Hepatocyte (in vitro differentiated cells): Measurements from ENCODE around the gene STK11IP.

Source experiments
- EZH2 ChIP-seq: fragments of 200-600 bp; sonication (generic); IDR thresholded peaks from 2 replicates; pipeline ENCODE4 v1.6.1; 2016; ENCODE audit warnings: antibody characterized with exemption, mild to moderate bottlenecking, borderline replicate concordance
- EZH2phosphoT487 ChIP-seq: fragments of 200-600 bp; sonication (generic); IDR thresholded peaks from one replicate; pipeline ENCODE4 v1.6.1; 2018; ENCODE audit warnings: antibody characterized with exemption, mild to moderate bottlenecking, low read depth, moderate library complexity; ENCODE audit not compliant: unreplicated experiment, severe bottlenecking
- TF ChIP-seq, protein P1 (sequence below): fragments of 200-600 bp; sonication (generic); IDR thresholded peaks from 2 replicates; pipeline ENCODE4 v1.5.1; 2016; ENCODE audit warnings: antibody characterized with exemption, mild to moderate bottlenecking; ENCODE audit not compliant: poor library complexity

DNA sequence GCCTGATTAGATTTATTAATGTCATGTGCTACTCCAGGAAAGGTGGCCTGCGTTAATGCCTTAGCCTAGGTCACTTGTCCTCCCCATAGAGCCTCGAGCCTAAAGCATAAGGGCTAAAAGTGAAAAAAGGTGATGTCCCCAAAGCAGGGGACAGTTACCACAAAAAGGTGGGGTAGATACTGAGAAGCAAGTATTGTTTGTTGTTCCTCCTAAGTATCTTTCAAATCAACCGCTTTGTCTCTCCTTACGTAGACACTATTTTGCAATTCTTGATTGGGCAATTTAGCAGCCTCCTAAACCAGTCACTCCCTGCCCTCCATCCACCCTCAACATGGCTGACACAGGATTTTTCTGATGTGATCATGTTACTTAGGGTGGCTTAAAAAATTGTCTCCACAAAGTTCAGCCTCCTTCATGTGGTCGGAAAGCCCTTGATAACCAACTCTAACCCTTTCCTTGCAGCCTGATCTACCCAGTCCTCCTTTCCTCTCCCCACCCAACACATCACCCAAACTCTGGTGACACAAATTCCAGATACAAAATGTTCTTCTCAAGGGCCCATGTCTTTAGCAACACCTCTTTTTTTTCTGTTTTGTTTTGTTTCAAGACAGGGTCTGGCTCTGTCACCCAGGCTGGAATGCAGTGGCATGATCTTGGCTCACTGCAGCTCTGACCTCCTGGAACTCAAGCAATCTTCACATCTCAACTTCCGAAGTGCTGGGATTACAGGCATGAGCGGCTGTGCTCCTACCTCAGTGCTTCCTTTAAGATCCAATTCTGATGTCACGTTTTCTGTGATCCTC, 18.6 kb upstream of the STK11IP start:
- TF ChIP-seq EZH2: no peak
- TF ChIP-seq, protein P1, sequence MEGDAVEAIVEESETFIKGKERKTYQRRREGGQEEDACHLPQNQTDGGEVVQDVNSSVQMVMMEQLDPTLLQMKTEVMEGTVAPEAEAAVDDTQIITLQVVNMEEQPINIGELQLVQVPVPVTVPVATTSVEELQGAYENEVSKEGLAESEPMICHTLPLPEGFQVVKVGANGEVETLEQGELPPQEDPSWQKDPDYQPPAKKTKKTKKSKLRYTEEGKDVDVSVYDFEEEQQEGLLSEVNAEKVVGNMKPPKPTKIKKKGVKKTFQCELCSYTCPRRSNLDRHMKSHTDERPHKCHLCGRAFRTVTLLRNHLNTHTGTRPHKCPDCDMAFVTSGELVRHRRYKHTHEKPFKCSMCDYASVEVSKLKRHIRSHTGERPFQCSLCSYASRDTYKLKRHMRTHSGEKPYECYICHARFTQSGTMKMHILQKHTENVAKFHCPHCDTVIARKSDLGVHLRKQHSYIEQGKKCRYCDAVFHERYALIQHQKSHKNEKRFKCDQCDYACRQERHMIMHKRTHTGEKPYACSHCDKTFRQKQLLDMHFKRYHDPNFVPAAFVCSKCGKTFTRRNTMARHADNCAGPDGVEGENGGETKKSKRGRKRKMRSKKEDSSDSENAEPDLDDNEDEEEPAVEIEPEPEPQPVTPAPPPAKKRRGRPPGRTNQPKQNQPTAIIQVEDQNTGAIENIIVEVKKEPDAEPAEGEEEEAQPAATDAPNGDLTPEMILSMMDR: no peak
- TF ChIP-seq EZH2phosphoT487: no peak
